Measurements from ENCODE around the gene PPP4R3B. TPM values are rescaled to one million over a fixed set of nuclear protein-coding genes. Genes with fewer than 3 reads are reported as not detected.

The PPP4R3B gene
- total RNA-seq, 1 experiment from 2014 or later: 9.2 TPM

DNA sequence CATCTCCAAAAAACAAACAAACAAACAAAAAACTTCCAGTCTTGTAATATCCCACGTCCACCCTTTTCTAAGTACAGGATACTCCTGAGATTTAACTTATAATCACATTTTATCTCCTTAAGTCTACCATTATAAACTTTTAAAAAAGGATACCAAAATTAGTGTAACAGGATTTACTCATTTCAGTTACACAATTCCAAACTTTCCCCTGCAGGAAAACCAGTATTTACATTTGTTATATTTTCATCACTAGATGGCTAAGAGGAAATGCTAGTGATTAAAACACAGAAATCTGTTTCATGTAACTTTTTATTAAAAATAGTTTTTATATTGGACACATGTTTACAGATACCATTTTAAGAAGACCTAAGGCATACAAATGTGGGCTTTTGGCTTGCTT, 70.4 kb downstream of the PPP4R3B start:
- no peak for DNase-seq (ENCODE audit: low read depth)
- in situ Hi-C loops (cut with HindIII; ENCODE audit: low pct_unique_long_range_greater_than_20kb, low sequenced_read_pairs): no loop called here

DNA sequence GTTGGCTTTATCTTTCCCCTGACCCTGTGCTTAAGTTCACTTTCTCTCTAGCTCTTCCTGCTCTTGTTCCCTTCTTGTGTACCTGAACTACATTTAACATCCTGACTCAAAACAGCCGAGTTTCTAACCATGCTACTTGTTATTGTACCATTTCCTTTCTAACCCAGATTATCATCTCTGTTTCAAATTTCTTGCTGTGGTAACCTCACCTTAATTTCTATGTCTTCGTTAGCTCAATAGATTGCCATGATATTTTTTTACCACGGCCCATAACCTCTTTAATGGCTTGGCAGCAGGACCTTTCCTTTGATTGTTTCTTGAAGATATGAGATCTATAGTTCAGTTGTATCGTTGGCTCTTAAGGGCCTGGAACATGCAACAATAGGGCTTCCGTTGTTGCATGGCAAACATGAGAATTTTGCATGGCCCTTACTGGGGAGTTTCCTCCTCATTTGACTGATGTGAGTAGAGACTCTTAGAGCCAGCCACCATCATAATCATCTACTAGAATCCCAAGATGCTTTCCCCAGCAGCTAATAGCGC, 86.8 kb downstream of the PPP4R3B start:
- no peak for DNase-seq (ENCODE audit: low read depth)
- in situ Hi-C loops (cut with HindIII; ENCODE audit: low pct_unique_long_range_greater_than_20kb, low sequenced_read_pairs): no loop called here

GRCh38 chr2:55526174-55526573, 91.2 kb downstream of the PPP4R3B start:
- in situ Hi-C loops (cut with HindIII; ENCODE audit: low pct_unique_long_range_greater_than_20kb, low sequenced_read_pairs): no loop called here

GRCh38 chr2:55524884-55525437, 92.5 kb downstream of the PPP4R3B start:
- no peak for DNase-seq (ENCODE audit: low read depth)
- in situ Hi-C loops (cut with HindIII; ENCODE audit: low pct_unique_long_range_greater_than_20kb, low sequenced_read_pairs): no loop called here

More at GRCh38 chr2:55526174-55526573, 91.2 kb downstream of the PPP4R3B start:
- no peak for DNase-seq (ENCODE audit: low read depth)

DNA sequence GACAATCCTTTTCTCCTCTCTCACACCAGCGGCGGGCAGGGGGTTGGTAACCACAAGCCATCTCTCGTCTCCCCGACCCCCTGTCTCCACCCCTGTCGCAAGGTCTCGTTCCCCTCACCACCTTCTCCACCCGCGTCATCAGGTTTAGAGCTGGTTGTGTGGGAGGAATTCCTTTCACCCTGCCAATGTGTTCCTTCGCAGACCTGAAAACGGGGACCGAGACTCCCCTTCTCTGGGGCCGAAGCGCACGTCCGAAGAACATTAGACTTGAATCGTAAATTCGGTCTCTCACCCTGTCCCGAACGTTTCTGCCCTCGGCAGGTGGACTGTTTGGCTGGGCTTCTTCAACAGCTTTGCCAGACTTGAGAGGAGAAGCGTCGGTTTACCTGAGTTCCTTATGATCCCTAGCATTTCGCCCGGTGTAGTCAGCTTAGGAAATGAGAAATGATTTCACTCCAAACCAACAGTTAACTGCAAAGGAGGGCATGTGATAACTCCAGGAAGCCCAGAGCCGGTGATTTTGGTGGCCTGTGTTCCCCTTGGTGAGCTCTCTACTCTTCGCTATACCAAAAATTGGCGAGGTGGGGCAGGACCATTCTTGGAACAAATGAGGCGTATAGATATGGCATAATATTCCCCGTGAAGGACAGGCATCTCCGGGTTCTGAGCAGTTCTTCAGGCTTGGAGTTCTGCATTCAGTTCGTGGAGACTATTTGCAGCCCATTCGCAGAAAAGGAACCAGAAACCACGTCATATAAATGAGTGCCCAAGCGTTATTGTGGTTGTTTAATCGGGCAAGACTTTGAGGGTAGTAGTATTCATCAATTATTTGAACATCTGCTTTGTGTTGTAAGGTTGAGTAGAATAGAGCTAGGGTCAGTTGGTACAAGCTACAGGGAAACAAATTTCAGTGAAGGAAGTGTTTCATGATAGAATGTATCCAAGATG, 97.2 kb downstream of the PPP4R3B start:
- in situ Hi-C loops (cut with HindIII; ENCODE audit: low pct_unique_long_range_greater_than_20kb, low sequenced_read_pairs): no loop called here
- DNase-seq (ENCODE audit: low read depth): peak; percentile 25

DNA sequence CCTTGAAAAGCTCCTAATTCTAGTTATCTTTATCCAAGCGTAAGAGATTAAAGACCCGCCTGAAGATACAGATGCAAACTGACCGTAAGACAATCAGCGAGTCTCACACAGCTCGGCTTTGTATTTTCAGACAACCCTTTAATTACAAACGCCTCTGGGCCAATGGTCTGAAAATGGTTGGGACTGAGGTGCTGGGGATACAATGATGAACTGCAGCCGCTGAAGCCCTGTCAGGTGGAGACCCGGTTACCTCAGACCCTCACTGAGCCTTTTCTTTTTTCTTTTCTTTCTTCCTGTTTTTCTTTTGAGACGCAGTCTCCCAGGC, 98.6 kb downstream of the PPP4R3B start:
- no peak for DNase-seq (ENCODE audit: low read depth)
- in situ Hi-C loops (cut with HindIII; ENCODE audit: low pct_unique_long_range_greater_than_20kb, low sequenced_read_pairs): no loop called here

DNA sequence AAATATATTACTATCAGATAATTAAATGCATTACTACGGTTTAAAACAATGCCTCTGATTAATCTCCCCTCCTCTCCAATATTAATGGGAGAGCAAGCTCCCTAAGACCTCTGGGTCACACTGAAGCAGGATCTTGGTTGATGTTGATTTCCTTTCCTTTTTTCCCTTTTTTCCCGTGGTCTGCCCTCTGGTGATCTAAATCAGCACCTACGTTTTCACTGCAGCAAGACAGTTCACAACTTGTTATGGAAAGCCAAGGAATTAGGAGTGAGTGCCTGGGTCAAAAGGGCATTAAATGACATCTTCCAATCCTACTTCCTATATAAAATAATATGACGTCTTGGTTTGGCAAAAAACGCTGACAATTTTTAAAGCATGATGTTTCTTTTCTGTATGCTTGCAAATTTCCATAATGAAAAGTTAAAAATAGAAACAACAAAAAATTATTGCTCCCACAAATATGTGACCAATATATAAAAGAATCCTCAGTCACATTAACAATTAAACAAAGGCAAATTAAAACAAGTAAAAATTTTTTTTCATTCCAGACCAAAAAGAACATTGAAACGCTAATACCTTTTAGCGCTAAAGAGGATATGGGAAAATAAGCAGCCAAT, 105.8 kb downstream of the PPP4R3B start:
- peak; percentile 46 for DNase-seq (ENCODE audit: low read depth)
- in situ Hi-C loops (cut with HindIII; ENCODE audit: low pct_unique_long_range_greater_than_20kb, low sequenced_read_pairs): no loop called here

DNA sequence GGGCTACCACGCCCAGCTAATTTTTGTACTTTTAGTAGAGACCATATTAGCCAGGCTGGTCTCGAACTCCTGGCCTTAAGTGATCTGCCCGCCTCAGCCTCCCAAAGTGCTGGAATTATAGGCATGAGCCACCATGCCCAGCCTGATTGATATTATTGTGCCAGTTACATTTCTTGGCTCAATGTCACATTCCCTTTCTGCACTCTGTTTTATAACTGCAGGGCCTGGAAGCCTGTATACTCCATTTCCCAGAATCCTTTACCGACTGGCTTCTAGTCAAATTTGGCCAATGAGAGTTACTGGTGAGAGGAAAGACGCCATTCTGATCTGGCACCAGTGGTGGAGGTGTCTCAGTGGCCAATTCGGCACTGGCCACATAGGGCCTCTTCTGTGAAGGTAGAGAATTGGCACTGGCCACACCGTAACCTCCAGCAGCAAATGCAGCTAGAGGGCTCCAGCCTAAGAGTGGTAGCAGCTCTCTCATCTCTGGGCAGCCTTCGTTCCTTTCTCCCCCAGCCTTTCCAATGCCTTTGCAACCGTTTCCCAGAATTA, 114.8 kb downstream of the PPP4R3B start:
- in situ Hi-C loops (cut with HindIII; ENCODE audit: low pct_unique_long_range_greater_than_20kb, low sequenced_read_pairs): loop anchor here (10.0 kb wide), 1 partner anchor 78 kb away; no protein-coding TSS in a partner anchor
- no peak for DNase-seq (ENCODE audit: low read depth)

DNA sequence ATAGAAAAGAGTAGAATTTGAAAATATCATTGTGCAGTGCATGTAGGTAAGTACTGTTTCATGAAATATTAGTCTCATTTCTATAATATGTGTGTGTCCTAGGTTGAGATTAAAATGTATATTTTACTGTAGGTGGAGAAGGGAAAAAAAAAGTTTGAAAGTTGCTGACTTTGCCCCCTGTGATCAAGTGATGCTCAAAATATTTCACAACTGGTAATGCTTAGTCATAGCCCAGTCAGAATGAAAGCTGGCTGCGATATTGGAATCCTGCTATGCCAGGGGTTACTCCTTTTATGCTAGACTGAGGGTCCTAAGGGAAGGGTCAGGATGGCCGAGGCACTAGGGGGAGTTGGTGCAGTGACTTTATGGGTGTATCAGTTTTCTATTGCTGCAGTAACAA, 117.4 kb downstream of the PPP4R3B start:
- peak; percentile 49 for DNase-seq (ENCODE audit: low read depth)
- in situ Hi-C loops (cut with HindIII; ENCODE audit: low pct_unique_long_range_greater_than_20kb, low sequenced_read_pairs): loop anchor here (10.0 kb wide), 1 partner anchor 75 kb away; no protein-coding TSS in a partner anchor

- in situ Hi-C loops (cut with HindIII; ENCODE audit: low pct_unique_long_range_greater_than_20kb, low sequenced_read_pairs): no loop called here
- DNase-seq (ENCODE audit: low read depth): no peak
Observed at GRCh38 chr2:55498582-55498981, 118.8 kb downstream of the PPP4R3B start.

Other genes with a start within 250 kb of the PPP4R3B start
- gene CCDC88A, start 197.8 kb downstream of the PPP4R3B start, total RNA-seq (2014; rRNA removed; shearing (Covaris generic); ENCODE audit: low replicate concordance): 8.8 and 18.5 TPM in 2 replicates
- gene CFAP36, start 97.9 kb downstream of the PPP4R3B start, total RNA-seq (2014; rRNA removed; shearing (Covaris generic); ENCODE audit: low replicate concordance): 55.3 and 80.4 TPM in 2 replicates
- 12.7 and 26.6 TPM in 2 replicates for gene PNPT1, start 76.2 kb upstream of the PPP4R3B start, total RNA-seq (2014; rRNA removed; shearing (Covaris generic); ENCODE audit: low replicate concordance)